Measurements from ENCODE around the gene GLYR1. TPM values are rescaled to one million over a fixed set of nuclear protein-coding genes. Genes with fewer than 3 reads are reported as not detected.

Gene GLYR1
- polyA plus RNA-seq, 1 experiment, result 46.3 TPM

DNA sequence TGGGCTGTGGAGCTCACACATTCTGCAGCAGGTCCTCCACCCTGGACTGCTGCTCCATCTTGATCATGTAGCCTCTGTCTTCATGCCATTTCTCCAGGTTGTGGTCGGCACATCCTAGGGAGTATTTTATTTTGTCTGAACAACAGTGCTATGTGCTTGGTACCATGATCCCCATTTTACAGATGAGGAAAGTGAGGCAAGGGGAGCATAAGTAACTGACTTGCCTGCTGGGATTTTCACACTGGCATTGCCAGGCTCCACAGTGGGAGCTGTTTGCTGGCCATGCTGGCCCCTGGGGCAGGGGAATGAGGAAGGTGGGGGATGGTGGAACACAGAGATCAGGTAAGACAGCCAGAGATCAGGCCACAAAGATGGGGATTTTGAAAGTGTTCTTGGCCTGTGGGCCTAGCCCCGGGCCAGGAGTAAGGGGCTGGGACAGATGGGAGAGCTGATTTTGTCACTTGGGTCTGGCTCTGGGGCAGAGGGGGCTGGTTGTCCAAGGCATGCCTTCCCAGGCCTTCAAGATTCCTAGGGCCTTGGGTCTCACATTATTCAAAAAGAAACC is 70.9 kb downstream of the GLYR1 start:
- ChIA-PET CTCF (no interaction called here), POLR2A (no interaction called here)

DNA sequence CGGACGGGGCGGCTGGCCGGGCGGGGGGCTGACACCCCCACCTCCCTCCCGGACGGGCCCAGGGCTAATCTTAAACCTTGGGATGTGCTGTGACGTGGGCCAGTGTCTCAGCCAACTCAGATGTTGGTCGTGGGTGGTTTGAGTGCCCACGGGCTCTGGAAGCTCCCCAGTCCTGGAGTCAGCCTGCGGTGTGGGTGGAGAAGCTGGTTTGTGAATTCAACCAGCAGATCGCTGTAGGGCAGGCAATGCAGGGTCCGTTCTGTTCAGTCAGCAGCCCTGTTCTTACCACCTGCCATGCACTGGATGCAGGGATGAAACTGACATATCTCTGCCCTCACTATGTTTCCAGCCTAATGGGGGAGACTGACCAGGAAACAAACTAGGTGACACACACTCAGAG is 72.1 kb downstream of the GLYR1 start:
- TF ChIP-seq, protein P1, sequence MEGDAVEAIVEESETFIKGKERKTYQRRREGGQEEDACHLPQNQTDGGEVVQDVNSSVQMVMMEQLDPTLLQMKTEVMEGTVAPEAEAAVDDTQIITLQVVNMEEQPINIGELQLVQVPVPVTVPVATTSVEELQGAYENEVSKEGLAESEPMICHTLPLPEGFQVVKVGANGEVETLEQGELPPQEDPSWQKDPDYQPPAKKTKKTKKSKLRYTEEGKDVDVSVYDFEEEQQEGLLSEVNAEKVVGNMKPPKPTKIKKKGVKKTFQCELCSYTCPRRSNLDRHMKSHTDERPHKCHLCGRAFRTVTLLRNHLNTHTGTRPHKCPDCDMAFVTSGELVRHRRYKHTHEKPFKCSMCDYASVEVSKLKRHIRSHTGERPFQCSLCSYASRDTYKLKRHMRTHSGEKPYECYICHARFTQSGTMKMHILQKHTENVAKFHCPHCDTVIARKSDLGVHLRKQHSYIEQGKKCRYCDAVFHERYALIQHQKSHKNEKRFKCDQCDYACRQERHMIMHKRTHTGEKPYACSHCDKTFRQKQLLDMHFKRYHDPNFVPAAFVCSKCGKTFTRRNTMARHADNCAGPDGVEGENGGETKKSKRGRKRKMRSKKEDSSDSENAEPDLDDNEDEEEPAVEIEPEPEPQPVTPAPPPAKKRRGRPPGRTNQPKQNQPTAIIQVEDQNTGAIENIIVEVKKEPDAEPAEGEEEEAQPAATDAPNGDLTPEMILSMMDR (IDR thresholded peaks at IDR 0.05; ENCODE audit: low read depth, low read length), result no peak
- POLR2A ChIA-PET, result interaction anchor here (0.6 kb wide), 1 partner anchor 31 kb away, joined by 4 read pairs; no protein-coding TSS in a partner anchor
- H3K9me3 ChIP-seq (ENCODE audit: control insufficient read depth, insufficient read depth, low read length), result no peaks in the 10 kb centered on the region
- DNase-seq (ENCODE audit: low read depth, low spot score), result no peak
- no peaks in the 10 kb centered on the region for H3K27me3 ChIP-seq (ENCODE audit: control insufficient read depth, insufficient read depth, low read length)
- H3K4me3 ChIP-seq (ENCODE audit: low read depth, low read length), result no peak overlapping the region
- CTCF ChIA-PET, result no interaction called here
- no peak overlapping the region for H3K27ac ChIP-seq (ENCODE audit: low read depth, low read length)

More for the DNA sequence above, 70.9 kb downstream of the GLYR1 start:
- no peaks in the 10 kb centered on the region for H3K9me3 ChIP-seq (ENCODE audit: control insufficient read depth, insufficient read depth, low read length)
- H3K27me3 ChIP-seq (ENCODE audit: control insufficient read depth, insufficient read depth, low read length), result no peaks in the 10 kb centered on the region
- TF ChIP-seq, protein P1 (IDR thresholded peaks at IDR 0.05; ENCODE audit: low read depth, low read length), result no peak
- no peak overlapping the region for H3K27ac ChIP-seq (ENCODE audit: low read depth, low read length)
- DNase-seq (ENCODE audit: low read depth, low spot score), result no peak
- no peak overlapping the region for H3K4me3 ChIP-seq (ENCODE audit: low read depth, low read length)

DNA sequence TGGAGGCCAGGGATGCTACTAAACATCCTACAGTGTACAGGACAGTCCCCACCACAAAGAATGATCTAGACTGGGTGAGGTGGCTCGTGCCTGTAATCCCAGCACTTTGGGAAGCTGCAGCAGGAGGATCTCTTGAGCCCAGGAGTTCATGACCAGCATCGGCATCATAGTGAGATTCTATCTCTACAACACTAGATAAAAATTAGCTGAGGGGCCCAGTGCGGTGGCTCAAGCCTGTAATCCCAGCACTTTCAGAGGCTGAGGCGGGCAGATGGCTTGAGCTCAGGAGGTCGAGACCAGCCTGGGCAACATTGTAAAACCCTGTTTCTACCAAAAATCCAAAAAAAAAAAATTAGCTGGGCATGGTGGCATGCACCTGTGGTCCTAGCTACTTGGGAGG is 74.7 kb downstream of the GLYR1 start:
- H3K27ac ChIP-seq (ENCODE audit: low read depth, low read length), result no peak overlapping the region
- DNase-seq (ENCODE audit: low read depth, low spot score), result no peak
- no peak overlapping the region for H3K4me3 ChIP-seq (ENCODE audit: low read depth, low read length)
- no peaks in the 10 kb centered on the region for H3K27me3 ChIP-seq (ENCODE audit: control insufficient read depth, insufficient read depth, low read length)
- ChIA-PET CTCF (no interaction called here), POLR2A (interaction anchor here (0.6 to 0.7 kb wide), 2 partner anchors 24 to 70 kb away, joined by 3 read pairs; no protein-coding TSS in a partner anchor)
- no peaks in the 10 kb centered on the region; the same call in 1 of the 2 replicates for H3K9me3 ChIP-seq (ENCODE audit: control insufficient read depth, insufficient read depth, low read length)
- TF ChIP-seq, protein P1 (IDR thresholded peaks at IDR 0.05; ENCODE audit: low read depth, low read length), result no peak

DNA sequence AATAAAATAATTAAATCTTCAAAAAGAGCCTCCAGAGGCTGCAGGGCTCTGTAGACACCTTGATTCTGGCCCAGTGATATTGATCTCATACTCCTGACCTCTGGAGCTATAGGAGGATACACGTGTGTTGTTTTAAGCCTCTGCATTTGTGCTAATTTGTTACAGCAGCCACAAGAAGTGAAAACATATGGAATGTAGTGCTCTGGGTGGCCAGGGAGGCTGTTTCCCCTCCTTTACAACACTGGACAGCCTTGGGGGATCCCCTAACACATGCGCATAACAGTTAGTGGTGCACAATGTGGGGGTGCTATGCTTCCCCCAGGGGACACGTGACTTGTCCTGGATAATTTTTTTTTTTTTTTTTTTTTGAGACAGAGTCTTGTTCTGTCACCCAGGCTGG is 75.4 kb downstream of the GLYR1 start:
- ChIA-PET CTCF (no interaction called here), POLR2A (no interaction called here)
- TF ChIP-seq, protein P1 (IDR thresholded peaks at IDR 0.05; ENCODE audit: low read depth, low read length), result no peak
- H3K9me3 ChIP-seq (ENCODE audit: control insufficient read depth, insufficient read depth, low read length), result no peaks in the 10 kb centered on the region; the same call in 1 of the 2 replicates
- H3K27ac ChIP-seq (ENCODE audit: low read depth, low read length), result no peak overlapping the region
- no peaks in the 10 kb centered on the region for H3K27me3 ChIP-seq (ENCODE audit: control insufficient read depth, insufficient read depth, low read length)
- DNase-seq (ENCODE audit: low read depth, low spot score), result no peak
- H3K4me3 ChIP-seq (ENCODE audit: low read depth, low read length), result no peak overlapping the region

DNA sequence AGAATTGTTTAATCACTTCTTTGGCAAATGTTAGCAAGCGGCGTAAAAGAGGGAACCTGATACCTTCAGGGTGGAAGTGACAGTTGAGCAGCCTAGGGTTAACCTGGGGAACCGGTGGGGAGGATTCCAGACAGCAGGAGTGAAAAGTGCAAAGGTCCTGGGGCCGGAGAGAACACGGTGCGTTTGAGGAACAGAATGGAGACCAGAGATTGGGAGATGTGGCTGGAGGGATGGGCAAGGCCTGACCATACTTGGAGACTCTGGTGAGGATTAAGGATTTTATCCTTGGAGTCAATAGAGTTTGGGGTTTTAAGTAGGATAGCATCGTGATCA is 77.8 kb downstream of the GLYR1 start:
- CTCF ChIA-PET, result no interaction called here
- POLR2A ChIA-PET, result interaction anchor here (0.7 to 1.5 kb wide), 2 partner anchors 13 to 35 kb away, joined by 3 to 11 read pairs; partner anchors contain the start of genes ANKS3 and DNAAF8
- no peak for DNase-seq (ENCODE audit: low read depth, low spot score)
- H3K27me3 ChIP-seq (ENCODE audit: control insufficient read depth, insufficient read depth, low read length), result no peaks in the 10 kb centered on the region
- no peaks in the 10 kb centered on the region; the same call in 1 of the 2 replicates for H3K9me3 ChIP-seq (ENCODE audit: control insufficient read depth, insufficient read depth, low read length)
- no peak overlapping the region; the same call in 1 of the 2 replicates for H3K4me3 ChIP-seq (ENCODE audit: low read depth, low read length)
- TF ChIP-seq, protein P1 (IDR thresholded peaks at IDR 0.05; ENCODE audit: low read depth, low read length), result no peak
- no peak overlapping the region for H3K27ac ChIP-seq (ENCODE audit: low read depth, low read length)

Data from AG04450 (cell line).